Measurements from ENCODE around the gene BRAF. TPM values are rescaled to one million over a fixed set of nuclear protein-coding genes. Genes with fewer than 3 reads are reported as not detected.
"Not testable (repeated sequence)": the region's sequence is repeated elsewhere in the genome, so short reads cannot be mapped to it uniquely, and the experiment has no call there.

BRAF gene
- total RNA-seq, 2 experiments from 2014 or later: 29.2 to 33.0 TPM

DNA sequence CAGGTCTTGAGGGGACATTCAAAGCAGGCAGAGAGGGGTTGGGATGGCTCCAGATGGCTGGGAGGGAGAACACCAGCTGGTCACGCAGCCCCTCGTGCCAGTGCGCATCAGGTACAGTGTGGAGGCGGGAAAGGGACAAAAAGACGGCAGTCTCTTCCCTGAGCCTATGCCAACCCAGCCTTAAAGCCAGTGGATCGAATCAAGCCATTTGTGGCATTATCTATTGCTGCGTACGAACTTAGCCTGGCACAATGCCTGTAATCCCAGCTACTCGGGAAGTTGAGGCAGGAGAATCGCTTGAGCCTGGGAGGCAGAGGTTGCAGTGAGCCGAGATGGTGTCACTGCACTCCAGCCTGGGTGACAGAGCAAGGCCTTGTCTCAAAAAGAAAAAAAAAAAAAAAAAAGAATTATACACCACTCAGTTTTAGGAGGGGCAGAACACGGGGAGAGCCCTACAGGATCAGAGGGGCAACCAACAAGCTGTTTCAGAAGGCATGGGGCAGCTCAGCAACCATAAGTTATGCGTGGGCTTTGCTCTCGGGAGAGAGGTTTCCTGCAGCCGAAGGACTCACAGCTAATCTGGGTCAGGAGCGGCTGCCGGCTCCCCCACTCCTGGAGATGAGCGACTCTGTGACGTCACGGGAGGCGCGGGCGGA, 228.6 kb downstream of the BRAF start:
- no peaks in the 10 kb centered on the region for H3K9me3 Mint-ChIP-seq
- intact Hi-C loops (cut with micrococcal nuclease): loop anchor here (1.0 to 10.0 kb wide), 6 partner anchors 23 to 859 kb away; partner anchors contain the start of genes AGK, BRAF, MKRN1 and MRPS33
- POLR2A ChIA-PET: interaction anchor here (1.0 kb wide), 1 partner anchor 219 kb away, joined by 3 read pairs; no protein-coding TSS in a partner anchor
- H3K4me3 Mint-ChIP-seq: peak overlapping the region; percentile 95
- peaks cover 32% of the 10 kb centered on the region for H3K4me1 Mint-ChIP-seq (ENCODE audit: low read depth)
- peak; percentile 97 for DNase-seq
- peaks cover 2% of the 10 kb centered on the region for H3K36me3 Mint-ChIP-seq
- no peaks in the 10 kb centered on the region for H3K27me3 Mint-ChIP-seq
- CTCF ChIA-PET: interaction anchor here (1.1 kb wide), 1 partner anchor 23 kb away, joined by 3 read pairs; the partner anchor contains the start of gene ADCK2
- peak overlapping the region; percentile 97 for H3K27ac Mint-ChIP-seq

DNA sequence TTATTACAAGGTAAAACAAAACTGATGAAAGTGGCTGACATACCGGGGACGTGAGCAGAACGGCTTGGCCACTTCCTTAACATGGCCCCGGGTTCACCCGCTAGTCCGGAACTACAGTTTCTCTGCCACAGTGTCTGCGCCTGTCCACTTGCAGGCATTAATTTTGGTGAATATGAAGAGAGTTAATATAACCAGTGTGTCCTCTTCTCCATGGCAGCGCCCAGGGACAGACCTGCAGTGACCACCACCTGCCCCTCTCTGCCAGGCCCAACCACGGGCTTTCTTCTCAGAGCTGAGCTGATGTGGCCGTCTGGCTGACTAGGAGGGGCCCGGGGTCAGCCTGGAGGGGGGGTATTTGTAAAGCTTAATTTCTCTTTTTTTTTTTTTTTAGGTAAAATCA, 229.3 kb downstream of the BRAF start:
- no peak overlapping the region for H3K4me3 Mint-ChIP-seq
- H3K9me3 Mint-ChIP-seq: no peaks in the 10 kb centered on the region
- no peak for DNase-seq
- CTCF ChIA-PET: no interaction called here
- H3K36me3 Mint-ChIP-seq: peaks cover 2% of the 10 kb centered on the region
- H3K4me1 Mint-ChIP-seq (ENCODE audit: low read depth): peaks cover 32% of the 10 kb centered on the region
- no peak overlapping the region for H3K27ac Mint-ChIP-seq
- POLR2A ChIA-PET: no interaction called here
- intact Hi-C loops (cut with micrococcal nuclease): loop anchor here (10.0 kb wide), 1 partner anchor 859 kb away; the partner anchor contains the start of gene AGK
- H3K27me3 Mint-ChIP-seq: no peaks in the 10 kb centered on the region

DNA sequence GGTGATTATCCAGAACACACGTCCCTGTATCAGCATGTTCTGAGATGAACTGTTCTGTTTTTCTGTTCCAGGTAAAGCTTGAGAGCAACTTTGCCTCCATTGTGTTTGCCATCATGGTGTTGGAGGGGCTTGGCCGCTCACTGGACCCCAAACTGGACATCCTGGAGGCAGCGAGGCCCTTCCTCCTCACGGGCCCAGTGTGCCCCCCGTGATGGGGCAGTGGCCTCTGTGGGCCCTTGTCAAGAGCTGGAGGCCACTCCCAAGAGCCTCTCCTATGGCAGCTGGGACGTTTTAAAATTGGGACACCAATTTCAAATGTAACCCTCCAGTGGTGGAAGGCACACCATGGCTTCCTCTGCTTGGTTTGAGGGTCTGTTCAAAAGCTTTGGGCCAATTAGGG, 230.1 kb downstream of the BRAF start:
- no peaks in the 10 kb centered on the region for H3K9me3 Mint-ChIP-seq
- intact Hi-C loops (cut with micrococcal nuclease): loop anchor here (10.0 kb wide), 1 partner anchor 860 kb away; the partner anchor contains the start of gene AGK

DNA sequence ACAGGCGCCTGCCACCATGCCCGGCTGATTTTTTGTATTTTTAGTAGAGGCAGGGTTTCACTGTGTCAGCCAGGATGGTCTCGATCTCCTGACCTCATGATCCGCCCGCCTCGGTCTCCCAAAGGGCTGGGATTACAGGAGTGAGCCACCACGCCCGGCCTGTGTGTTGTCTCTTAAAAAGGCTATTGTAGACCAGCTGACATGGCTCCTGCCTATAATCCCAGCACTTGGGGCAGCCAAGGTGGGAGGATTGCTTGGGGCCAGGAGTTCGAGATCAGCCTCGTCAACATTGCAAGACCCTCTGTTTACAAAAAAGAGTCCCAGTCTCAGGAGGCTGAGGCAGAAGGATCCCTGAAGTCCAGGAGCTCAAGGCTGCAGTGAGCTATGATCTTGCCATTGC, 230.9 kb downstream of the BRAF start:
- intact Hi-C loops (cut with micrococcal nuclease): loop anchor here (10.0 kb wide), 1 partner anchor 861 kb away; the partner anchor contains the start of gene AGK

More for the DNA sequence above, 230.1 kb downstream of the BRAF start:
- Mint-ChIP-seq H3K36me3 (peaks cover 2% of the 10 kb centered on the region), H3K27me3 (no peaks in the 10 kb centered on the region), H3K27ac (no peak overlapping the region), H3K4me1 (ENCODE audit: low read depth) (peaks cover 26% of the 10 kb centered on the region), H3K4me3 (no peak overlapping the region)
- no peak for DNase-seq
- CTCF ChIA-PET: no interaction called here
- POLR2A ChIA-PET: no interaction called here

DNA sequence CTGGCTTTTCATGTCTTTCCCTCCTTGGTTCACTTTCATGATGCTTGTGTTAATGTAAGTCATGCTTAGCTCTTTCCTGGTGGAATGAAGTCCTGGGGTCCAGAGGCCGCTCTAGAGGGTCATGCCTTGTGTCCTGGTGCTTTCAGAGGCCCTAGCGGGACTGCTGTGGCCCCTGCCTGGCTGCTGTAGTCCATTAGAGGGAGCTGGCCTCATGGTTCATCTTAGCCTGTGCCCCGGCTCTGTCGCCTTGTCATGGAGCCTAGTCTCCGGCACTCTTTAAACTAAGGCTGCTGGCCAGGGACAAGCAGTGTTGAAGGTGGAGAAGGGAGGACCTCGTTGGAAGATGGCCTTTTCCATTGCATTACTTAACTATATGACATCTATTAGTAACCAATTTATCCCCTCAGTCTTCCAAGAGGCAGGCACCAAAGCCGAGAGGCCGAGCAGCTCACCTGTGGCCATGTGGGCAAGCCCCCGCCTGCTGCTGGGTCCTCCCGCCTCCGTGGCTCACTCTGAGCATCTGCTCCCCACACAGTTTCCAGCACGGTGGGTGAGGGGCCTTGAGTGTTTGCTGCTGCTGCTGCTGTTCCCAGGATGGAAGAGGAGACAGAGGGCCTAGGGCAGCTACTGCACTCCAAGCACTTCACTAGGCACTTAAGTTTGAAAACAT, 233.2 kb downstream of the BRAF start:
- CTCF ChIA-PET: no interaction called here
- Mint-ChIP-seq H3K9me3 (no peaks in the 10 kb centered on the region), H3K27me3 (no peaks in the 10 kb centered on the region), H3K36me3 (peaks cover 5% of the 10 kb centered on the region), H3K4me3 (no peak overlapping the region), H3K27ac (no peak overlapping the region), H3K4me1 (ENCODE audit: low read depth) (peaks cover 6% of the 10 kb centered on the region)
- no peak for DNase-seq
- POLR2A ChIA-PET: interaction anchor here (1.1 kb wide), 1 partner anchor 17 kb away, joined by 3 read pairs; no protein-coding TSS in a partner anchor
- intact Hi-C loops (cut with micrococcal nuclease): loop anchor here (10.0 kb wide), 1 partner anchor 863 kb away; the partner anchor contains the start of gene AGK

More for the DNA sequence above, 230.9 kb downstream of the BRAF start:
- H3K4me1 Mint-ChIP-seq (ENCODE audit: low read depth): peaks cover 21% of the 10 kb centered on the region
- H3K9me3 Mint-ChIP-seq, H3K27me3 Mint-ChIP-seq, DNase-seq, POLR2A ChIA-PET, CTCF ChIA-PET, H3K27ac Mint-ChIP-seq, H3K36me3 Mint-ChIP-seq, H3K4me3 Mint-ChIP-seq: not testable (repeated sequence)

DNA sequence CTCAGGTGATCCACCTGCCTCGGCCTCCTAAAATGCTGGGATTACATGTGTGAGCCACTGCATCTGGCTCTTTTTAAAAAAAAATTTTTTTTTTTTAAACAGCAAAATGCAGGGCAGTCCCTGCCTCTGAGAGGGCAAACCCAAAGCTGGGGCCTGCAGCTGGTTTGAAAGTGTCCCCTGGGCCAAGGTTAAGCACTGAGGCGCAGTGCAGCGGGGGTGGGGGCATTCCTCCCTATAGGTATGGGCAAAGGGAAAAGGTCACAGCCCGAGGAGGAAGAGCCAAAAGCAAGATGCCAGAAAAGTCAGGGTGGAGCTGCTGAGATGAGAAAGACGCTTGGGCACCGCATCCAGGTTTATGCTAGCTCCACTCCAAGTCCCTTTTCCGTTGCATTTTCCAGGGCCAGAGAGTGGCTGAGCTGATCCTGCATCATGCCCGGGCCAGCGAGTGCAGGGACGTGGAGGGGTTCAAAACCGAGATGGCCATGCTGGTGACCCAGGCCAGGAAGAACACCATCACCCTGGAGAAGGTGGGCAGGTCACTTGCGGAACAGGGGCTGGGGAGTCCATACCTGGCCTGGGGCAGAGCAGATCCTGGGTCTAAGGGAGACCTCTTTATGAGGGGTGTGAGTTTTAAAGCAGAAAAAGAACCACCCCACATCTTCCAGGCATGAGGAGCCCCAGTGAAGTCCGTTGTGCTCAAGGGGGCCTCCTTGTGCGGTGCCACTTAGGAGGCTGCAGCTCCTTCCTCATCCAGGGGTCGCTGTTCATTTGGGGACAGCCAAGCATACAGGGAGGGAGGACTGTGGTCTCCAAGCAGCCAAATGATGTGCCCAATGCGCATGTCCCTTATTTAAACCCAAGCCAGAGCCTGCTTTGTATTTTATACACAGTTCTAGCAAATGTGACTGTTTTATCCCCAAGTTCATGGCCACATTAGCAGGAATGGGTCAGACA, 235.3 kb downstream of the BRAF start:
- ChIA-PET POLR2A (no interaction called here), CTCF (interaction anchor here (0.6 kb wide), 1 partner anchor 214 kb away, joined by 3 read pairs; no protein-coding TSS in a partner anchor)
- Mint-ChIP-seq H3K4me1 (ENCODE audit: low read depth) (no peaks in the 10 kb centered on the region), H3K36me3 (peaks cover 8% of the 10 kb centered on the region), H3K27me3 (no peaks in the 10 kb centered on the region), H3K9me3 (no peaks in the 10 kb centered on the region), H3K4me3 (no peak overlapping the region), H3K27ac (no peak overlapping the region)
- intact Hi-C loops (cut with micrococcal nuclease): loop anchor here (10.0 kb wide), 1 partner anchor 865 kb away; the partner anchor contains the start of gene AGK
- no peak for DNase-seq

DNA sequence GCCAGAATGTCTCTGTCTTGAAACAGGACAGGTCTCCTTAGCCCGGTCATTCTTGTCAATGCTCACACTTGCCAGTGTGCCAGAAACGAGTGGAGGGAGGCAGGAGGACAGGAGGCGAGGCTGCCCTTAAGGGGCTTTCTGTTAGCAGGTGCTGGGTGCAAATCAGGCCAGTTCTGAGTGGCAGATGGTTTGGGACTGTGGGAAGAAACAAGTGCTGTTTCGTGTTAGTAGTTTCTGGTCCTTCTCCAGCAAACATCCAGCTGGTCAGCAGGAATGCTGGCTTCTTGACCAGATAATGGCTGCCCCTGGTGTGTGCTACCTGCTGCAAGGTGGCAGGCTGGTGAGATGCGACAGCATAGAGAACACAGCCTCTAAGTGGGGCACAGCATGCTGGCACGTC, 236.4 kb downstream of the BRAF start:
- H3K9me3 Mint-ChIP-seq: no peaks in the 10 kb centered on the region
- peaks cover 14% of the 10 kb centered on the region for H3K36me3 Mint-ChIP-seq
- intact Hi-C loops (cut with micrococcal nuclease): no loop called here
- ChIA-PET POLR2A (no interaction called here), CTCF (no interaction called here)
- H3K27ac Mint-ChIP-seq: no peak overlapping the region
- no peaks in the 10 kb centered on the region for H3K27me3 Mint-ChIP-seq
- no peaks in the 10 kb centered on the region for H3K4me1 Mint-ChIP-seq (ENCODE audit: low read depth)
- no peak for DNase-seq
- no peak overlapping the region for H3K4me3 Mint-ChIP-seq

DNA sequence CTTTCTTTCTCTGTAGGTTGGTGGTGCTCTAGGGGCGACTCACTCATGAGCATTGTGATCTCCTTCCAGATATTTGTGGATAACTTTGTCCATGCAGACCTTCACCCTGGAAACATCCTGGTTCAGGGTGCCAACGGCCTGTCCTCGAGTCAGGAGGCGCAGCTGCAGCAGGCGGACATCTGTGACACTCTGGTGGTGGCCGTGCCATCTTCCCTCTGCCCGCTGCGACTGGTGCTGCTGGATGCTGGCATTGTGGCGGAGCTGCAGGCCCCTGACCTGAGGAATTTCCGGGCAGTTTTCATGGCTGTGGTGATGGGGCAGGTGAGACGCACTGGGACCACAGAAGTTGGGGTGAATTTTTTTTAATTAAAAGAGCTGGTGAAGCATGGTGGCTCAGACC, 237.8 kb downstream of the BRAF start:
- Mint-ChIP-seq H3K4me3 (no peak overlapping the region), H3K4me1 (ENCODE audit: low read depth) (no peaks in the 10 kb centered on the region), H3K9me3 (no peaks in the 10 kb centered on the region), H3K27me3 (no peaks in the 10 kb centered on the region), H3K27ac (no peak overlapping the region), H3K36me3 (peaks cover 16% of the 10 kb centered on the region)
- ChIA-PET CTCF (no interaction called here), POLR2A (no interaction called here)
- intact Hi-C loops (cut with micrococcal nuclease): no loop called here
- DNase-seq: no peak

DNA sequence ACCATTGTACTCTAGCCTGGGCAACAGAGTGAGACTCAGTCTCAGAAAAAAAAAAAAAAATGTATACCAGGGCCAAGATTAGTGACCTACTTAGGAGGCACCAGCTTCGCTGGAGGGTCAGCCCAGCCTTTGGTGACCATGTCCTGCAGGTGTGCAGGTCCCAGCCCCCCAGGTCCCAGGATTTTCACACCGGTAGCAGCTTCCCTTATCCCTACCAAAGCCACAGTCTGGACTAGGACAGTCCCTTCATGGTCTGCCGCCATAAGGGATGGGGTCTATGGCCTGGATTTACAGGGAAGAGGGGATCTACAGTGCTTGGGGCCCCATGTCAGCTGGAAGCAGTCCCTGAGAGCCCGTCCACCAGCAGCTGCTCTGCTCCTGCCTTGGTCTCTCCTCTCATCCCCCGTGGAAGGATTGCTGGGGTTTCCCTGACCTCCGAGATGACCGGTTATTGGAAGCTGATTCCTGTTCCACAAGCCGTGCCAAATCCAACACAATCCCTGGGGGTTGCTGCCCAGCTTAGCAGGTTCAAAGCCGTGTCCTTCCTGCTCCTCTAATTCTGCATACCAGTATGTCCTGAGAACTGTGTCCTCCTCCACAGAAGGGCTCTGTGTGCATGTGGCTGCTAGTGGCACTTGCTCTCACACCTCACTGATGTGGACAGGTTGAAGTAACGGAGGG, 239.2 kb downstream of the BRAF start:
- H3K36me3 Mint-ChIP-seq: peaks cover 21% of the 10 kb centered on the region

DNA sequence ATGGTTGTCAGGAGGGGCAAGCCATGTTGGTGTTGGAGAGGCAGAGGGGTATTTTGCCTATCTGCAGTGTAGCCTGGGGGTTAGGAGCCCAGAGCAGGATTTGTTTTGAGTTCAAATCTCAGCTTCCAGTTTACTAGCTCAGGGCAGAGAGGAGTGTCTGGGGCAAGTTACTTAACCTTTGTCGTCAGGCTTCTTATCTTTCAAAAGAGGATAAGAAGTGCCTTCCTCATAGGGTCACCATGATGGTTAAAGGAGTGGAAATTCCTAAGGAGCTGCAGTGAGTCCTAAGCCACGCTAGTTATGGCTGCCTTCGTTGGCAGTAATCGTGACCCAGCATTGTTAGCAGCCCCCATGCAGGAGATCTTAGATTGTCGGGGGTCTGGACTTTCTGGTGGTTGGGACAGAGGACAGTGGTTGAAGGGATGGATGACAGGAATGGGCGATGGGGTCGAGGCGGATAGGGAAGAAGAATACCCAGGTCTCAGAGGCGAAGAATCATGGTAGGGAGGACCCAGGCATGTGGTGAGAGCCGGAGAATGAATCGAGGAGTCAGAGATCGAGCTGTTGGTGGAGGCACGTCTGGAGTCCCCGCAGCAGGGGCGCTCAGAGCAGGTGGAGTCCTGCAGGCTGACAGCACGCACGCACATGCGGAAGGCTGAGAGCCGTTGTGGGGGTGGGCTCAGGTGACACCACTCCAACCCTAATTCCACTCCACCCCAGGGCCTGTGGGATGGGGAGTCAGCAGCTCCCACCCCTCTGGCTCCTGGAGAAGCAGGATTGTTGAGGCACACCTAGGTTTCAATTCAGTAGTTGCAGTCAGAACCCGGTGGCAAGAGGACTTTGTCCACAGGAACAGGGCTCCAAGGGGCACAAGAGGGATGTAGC, 240.4 kb downstream of the BRAF start:
- H3K27ac Mint-ChIP-seq: no peak overlapping the region
- no peaks in the 10 kb centered on the region for H3K4me1 Mint-ChIP-seq (ENCODE audit: low read depth)
- intact Hi-C loops (cut with micrococcal nuclease): no loop called here
- POLR2A ChIA-PET: interaction anchor here (0.5 kb wide), 1 partner anchor 164 kb away, joined by 3 read pairs; no protein-coding TSS in a partner anchor
- no peak overlapping the region for H3K4me3 Mint-ChIP-seq
- no peaks in the 10 kb centered on the region for H3K9me3 Mint-ChIP-seq
- DNase-seq: no peak
- peaks cover 30% of the 10 kb centered on the region for H3K36me3 Mint-ChIP-seq
- CTCF ChIA-PET: interaction anchor here (0.6 kb wide), 1 partner anchor 296 kb away, joined by 3 read pairs; no protein-coding TSS in a partner anchor
- no peaks in the 10 kb centered on the region for H3K27me3 Mint-ChIP-seq

More for the DNA sequence above, 239.2 kb downstream of the BRAF start:
- CTCF ChIA-PET: interaction anchor here (1.5 kb wide), 1 partner anchor 167 kb away, joined by 3 read pairs; no protein-coding TSS in a partner anchor
- no peak for DNase-seq
- no peaks in the 10 kb centered on the region for H3K27me3 Mint-ChIP-seq
- no peak overlapping the region for H3K27ac Mint-ChIP-seq
- H3K4me3 Mint-ChIP-seq: no peak overlapping the region
- intact Hi-C loops (cut with micrococcal nuclease): no loop called here
- H3K9me3 Mint-ChIP-seq: no peaks in the 10 kb centered on the region
- H3K4me1 Mint-ChIP-seq (ENCODE audit: low read depth): no peaks in the 10 kb centered on the region
- POLR2A ChIA-PET: no interaction called here

Data from activated CD4-positive, alpha-beta memory T cell treated with anti-CD3 and anti-CD28 coated beads for 36 hours (primary cell).